GM21423 (cell line): Measurements from ENCODE around the gene GNG13.

Experiments used
- ATAC-seq: cut with Tn5 transposase; IDR thresholded peaks from one replicate; pipeline ENCODE4 v1.9.1; 2021; ENCODE audit warnings: mild to moderate bottlenecking, moderate library complexity; ENCODE audit not compliant: unreplicated experiment

The GNG13 gene

DNA sequence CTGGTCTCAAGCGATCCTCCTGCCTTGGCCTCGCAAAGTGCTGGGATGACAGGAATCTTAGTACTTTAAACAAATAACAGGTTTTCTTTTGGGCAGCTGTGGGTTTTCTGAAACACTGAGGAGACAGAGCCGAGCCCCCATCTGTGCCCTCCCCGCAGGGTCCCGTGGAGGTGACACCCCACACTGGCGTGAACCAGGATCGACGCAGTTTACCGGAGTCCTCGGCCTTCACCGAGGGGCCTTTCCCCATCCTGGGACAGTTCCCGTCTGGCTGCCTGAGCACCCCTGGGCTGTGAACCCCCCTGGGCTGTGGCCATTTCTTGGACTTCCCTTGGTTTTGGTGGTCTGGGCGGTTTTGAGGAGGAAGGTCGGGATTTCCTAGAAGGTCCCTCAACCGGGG is 15.3 kb upstream of the GNG13 start:
- no peak for ATAC-seq

DNA sequence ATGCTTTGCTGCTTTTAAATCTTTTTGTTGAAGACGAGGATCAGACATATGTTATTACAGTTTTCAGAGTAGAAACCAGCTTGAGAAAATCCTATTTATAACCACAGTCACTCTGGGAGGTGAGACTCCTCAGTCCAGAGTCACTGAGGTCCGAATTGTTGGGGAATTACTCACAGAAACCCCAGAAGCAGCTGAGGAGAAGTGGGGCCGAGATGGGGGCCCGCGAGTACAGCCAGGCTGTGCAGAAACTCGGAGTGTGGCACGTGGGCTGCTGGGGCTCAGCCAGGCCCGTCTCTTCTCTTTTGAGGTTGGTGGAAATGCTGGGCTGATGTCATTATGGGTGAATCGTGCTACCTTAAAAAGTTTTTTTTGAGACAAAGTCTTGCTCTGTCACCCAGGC is 14.4 kb upstream of the GNG13 start:
- ATAC-seq: no peak

DNA sequence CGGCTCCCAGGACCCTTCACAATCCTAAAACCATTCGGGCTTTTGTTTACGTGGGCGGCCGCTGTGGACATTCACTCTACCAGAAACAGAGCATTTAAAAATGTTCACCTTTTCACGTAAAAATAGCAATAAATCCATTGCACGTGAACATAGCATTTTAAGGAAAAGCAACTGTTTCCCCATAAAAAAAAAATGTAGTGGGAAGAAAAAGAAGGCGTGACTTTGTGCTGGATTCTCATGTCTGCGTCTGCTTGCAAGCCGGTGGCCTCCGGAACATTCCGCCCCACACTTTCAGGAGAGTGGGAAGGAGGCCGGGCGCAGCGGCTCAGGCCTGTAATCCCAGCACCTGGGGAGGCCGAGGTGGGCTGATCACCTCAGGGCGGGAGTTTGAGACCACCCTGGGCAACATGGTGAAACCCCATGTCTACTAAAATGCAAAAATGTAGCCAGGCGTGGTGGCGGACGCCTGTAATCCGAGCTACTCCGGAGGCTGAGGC is 13.4 kb upstream of the GNG13 start:
- ATAC-seq: no peak

DNA sequence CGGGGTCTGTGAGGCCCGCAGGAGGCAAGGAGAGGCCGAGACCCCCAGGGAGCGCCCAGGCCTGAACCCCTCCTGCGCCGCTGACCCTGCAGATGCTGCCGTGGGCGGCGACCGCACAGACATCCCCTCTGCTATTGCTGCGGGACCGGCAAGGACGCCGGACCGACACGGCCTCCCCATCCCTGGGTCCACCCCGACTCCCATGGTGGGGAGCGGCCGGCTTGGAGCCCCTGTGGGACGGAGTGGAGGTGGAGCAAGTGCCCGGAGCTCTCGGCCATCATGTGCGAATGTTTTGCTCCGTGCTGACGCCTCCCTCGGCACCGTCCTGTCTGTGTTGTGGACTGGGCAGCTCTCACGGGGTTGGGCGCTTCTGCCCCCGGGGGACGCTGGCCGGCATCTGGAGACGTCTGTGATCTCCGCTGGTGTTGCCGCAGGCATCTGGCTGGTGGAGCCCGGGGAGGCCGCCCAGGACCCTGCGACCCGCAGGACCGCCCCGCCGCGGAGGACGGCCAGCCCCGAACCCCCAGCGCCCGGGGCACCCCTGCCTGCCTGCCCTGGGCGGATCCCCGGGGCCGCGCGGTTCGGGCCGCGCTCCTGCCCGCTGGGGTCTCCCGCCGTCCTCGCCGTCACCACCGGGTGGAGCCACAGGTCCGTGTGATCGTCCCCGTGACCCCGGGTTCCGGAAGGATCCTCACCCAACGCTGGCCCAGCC is 12.8 kb upstream of the GNG13 start:
- no peak for ATAC-seq

DNA sequence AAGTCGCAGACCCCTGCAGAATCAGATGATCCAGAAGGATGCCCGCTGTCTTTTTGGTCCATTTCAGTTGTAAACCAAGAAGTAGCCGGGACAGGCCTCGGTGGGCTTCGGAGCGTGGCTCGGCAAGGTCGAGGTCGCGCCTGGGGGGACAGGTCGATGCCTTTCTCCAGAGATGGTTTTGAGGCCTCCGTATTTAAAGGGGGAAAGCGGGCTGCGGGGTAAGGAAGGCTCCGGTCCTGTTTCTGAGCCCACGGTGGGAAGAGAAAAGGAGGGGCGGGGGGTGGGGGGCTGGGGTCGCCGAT is 7.5 kb upstream of the GNG13 start:
- no peak for ATAC-seq

DNA sequence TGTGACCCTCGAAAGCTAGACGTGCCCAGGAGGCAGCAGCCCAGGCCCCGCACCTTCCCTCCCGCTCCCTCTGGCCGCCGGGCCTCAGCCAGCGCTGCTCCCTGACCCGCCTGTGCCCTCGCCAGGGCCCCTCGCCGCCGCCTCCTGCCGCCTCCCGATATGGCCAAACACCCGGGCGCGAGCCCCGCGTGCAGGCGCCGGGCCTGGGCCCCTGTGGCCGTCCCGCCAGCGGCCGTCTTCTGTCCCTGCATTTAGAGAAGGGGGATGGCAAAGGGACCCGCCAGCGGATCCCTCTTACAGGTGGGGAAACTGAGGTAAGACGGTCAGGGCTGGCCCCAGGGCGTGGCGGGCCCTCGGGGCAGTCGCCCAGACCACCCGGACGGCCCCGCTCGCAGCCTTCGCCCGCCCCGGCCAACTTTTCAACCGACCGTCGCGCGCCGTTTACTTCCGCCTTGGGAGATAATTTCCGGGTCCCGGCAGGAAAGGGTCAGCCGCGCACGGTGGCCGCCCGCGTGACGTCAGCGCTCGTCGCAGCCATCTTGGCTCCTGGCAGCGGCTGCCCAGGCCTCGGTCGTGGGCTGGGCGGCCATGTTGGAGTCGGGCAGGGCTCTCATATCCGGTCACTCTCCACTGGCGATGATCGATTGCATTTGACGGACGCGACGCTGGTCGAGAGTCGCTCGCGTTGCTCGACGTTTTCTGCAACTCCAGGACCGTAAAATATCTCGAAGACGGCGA is 7.0 kb upstream of the GNG13 start:
- peak; percentile 87 for ATAC-seq

DNA sequence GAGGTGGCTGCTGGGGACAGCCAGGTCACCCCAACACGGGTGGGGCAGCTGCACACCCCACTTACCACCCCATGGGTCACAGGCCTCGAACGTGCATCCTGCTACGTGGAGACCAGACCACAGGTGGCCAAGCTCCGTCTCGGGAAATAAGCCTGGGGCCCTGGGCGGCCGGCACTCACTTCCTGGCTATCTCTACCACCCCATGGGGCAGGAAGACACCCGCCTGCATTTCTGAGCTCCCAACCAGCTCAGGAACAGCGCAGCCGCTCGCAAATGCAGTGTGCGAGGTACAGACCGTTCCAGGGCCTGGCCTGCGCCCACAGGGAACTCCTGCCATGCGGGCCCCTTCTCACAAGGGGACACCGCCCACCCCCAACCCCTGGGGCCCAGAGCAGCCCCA is 4.9 kb upstream of the GNG13 start:
- no peak for ATAC-seq

DNA sequence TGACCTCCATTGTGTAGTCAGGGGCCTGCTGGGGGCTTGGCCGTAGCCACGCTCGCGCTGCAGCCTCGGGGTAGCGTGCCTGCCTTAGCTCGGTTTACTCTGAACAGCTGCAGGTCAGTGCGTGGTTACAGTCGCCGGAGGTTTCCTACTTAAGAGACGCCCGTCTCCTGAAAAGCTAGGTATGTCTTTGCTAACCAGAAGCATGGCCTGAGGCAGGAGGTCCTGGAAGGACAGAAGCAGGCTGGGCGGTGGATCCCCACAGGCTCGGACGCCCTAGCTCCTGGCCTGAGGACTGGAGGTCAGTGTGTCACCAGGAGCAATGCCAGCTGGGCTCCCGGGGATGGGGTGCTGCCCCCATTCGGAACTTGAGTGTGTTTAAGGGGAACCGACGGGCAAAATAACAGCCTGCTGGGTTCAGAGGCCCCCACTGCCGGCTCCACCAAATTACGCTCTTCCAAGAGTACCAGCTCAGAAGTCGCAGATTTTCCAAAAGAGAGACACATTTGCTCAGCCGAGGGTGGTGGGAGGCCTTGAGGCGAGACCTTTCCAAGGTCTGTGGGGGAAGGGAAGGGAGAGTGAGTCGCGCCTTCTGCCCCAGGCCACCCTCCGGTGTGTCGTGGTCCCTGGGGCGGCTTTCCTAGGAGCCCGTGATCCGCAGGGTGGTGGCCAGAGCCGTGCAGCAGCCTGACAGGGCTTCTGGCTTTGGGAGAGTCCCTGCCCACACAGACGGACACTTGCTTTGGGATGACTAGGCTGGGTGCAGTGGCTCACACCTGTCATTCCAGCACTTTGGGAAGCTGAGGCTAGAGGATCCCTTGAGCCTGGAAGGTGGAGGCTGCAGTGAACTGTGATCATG is 3.9 kb upstream of the GNG13 start:
- no peak for ATAC-seq

DNA sequence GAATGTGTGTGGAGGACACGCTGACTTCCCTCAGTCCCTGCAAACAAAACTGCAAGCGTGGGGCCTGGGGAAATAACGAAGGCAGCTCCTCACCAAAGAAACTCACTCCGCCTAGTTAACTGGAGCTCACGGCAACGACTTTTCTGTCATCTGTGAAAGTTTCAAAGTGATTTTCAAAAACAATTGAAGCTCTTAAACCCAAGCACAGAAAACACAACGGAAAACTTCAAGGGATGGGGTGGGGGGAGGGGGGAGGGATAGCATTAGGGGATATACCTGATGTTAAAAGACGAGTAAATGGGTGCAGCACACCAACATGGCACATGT is 3.2 kb upstream of the GNG13 start:
- ATAC-seq: no peak

DNA sequence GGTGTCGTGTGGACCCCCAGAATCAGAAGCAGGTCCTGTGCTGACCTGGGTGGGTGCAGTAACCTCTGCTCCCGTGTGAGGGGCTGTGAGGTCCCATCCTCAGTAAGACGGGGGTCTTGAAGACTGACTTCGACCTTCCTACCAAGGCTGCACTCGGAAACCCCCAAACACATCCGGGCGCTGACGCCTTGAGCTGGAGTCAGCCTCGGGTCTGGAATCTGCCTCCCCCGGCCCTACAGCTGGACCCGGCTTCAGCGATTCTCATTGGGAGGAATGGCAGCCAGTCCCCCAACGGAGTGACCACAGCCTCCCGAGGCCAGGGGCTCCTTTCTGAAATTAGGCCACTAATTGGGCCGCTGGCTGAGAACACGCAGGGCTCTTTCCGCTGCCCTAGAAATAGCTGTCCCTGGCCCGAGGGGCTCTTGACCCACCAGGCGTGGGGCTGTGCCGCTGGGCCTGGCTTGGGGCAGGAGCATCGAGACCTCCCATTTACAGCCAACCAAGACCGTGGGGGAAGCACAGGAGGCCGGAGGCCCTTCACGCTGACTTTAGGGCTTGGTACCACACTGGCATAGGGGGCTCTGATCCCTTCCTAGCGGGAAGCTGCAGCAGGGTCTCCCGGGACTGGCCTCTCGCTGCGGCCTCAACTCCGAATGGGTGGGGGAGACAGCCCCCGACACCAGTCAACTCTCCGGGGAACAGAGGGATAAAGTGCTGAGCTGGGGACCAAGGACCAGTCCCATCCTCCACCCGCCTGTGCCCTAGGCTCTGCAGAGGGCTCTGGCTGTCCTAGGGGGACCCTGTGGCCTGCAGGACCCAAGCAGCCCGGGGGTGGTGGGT is 2.6 kb upstream of the GNG13 start:
- no peak for ATAC-seq

DNA sequence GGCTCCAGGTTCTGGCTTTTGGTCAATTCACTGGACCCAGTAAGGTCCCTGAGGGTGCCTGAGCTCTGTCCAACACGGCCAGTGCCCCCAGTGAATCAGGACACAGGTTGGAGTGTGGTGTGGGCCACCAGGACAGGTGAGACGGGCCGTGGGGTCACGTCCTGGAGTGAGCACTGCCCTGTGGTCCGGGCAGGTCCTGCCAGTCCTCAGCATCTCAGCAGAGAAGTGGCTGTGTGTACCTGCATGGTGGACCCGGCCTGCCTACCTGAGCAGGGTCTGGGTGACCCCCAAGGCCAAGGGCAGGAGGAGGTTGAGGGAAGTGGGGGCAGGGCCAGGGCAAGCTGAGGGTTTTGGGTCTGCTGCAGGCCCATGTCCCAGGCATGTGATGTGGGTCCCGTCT is 1.9 kb upstream of the GNG13 start:
- ATAC-seq: no peak

DNA sequence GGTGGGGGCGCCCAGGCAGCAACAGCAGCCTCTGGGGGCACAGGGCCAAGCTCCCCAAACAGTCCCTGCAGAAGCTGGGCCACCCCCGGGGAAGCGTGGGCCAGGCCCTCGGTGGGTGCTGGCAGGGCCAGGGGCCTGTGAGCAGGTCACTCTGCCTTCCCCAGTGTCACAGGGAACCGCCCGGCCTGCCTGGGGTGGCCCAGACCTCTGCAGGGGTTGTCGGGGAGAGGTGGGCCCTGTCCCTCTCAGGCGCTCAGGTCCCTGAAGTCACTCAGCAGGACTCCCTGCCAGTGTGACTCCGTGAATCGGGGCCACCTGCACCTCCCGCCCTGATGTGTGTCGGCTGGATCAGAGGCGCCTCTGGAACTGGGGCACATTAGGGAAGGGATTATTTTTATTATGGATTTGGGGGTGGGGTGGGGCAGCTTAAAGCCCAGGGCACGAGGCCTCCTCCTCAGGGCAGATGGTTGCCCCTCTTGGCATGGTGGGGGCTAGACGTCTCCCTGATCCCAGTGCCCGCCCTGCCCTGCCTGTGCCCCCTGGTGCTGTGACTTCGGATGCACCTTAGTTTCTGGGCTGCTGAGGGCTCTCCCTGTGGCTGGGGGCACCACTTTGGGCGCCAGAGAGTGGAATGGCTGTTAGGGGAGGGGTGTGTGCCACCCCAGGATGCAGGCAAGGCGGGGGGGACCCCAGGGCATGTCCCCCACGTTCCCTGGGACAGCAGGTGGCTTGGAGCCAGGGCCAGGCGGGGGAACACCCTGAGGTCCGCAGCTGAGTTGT is 1.2 kb upstream of the GNG13 start:
- ATAC-seq: no peak

DNA sequence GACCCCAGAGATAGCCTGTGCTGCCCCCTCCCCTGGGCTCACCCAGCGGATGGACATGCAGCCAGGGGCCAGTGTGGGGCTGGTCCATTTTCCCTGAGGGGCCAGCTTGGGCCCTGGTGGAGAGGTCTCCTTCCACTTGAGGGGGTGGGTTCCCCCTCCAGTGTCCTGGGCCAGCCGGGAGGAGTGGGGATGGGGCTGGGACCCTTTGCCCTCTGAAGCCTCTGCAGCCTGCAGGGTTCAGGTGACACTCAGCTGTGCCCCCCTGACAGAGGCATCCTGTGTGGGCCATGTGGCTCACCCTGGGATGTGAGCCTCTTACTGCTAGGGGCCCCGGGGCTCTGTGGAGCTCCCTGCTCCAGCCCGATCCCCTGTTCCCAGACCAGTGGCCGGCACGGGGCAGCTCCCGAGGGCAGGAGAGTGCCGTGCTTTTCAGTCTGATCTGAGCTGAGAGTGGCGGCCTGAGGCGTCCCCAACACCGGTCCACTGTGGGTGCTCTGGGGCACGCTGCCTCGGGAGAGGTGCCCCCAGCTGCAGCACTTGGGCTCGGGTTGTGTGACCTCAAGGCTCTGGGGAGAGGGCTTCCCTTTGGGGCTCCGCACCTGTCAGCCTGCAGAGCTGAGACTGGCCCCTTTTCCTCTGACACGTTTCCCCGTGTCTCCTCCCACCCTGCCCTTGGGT is 439 bp upstream of the GNG13 start:
- ATAC-seq: no peak

DNA sequence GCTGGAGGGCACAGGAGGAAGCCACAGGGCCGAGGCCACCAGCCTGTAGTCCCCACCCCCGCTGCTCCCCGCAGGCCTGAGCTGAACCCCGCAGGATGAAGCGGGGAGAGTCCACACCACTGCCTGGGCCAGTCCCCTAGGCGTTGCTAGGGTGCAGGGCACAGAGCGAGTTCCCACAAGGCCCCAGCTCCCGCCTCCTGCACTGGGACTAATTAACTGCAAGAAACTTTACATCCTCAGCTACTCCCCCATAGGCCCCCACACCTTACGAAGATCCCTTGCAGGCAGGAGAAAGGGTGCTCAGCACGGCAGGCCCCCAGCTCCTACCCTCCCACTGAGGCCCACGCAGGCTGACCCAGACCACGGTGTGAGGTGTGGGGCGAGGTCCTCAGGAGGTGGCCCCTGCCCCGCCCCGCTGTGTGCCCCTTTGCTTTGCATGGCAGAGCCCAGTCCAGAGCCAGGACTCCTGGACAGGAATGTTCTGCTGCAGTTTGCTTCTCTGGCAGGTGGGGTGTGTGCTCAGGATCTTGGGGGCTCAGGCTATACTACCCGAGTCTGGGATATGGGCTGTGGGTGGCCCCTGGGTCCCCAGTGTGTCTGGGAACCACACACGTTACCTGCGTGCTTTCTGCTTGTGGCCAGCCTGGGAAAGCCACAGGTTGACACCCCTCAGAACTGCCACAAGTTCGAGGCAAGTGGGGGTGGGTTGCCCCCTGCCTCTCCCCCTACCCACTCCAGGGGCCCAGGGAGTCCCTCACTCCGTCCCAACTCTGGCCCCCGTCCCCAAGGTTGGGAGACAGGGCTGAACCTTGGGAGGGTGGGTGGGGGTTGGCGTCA is 1.2 kb downstream of the GNG13 start:
- no peak for ATAC-seq

DNA sequence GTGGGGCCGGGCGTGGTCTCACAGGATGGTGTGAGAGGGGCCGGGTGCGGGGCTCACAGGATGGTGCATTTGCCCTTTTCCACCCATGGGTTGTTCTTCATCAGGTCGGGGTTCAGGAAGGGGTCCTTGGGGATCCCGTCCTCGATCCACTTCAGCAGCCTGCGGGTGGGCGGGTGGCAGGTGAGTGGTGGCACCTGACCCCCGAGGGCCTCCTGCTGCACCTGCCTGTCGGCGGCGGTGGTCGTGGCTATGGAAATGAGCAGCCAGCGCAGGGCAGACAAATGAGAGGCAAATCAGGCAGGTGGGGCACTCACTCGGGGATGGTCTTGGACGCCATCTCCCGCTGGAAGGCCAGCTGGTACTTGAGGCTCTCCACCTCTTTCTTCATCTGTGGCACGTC is 1.9 kb downstream of the GNG13 start:
- no peak for ATAC-seq

DNA sequence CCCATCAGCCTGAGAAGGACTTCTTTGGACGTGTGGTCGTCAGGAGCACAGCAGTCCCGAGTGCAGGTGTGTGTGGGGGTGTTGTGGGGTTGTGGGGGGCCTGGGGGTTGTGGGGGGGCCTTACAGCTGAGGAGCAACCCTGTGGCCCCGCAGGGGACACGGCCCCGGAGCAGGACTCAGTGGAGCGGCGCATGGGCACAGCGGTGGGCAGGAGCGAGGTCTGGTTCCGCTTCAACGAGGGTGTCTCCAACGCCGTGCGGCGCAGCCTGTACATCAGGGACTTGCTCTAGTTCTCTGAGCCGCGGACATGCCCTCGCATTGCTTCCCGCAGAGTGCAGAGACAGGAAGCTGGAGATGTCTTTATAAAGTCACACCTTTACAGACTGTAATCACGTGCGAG is 2.8 kb downstream of the GNG13 start:
- no peak for ATAC-seq

DNA sequence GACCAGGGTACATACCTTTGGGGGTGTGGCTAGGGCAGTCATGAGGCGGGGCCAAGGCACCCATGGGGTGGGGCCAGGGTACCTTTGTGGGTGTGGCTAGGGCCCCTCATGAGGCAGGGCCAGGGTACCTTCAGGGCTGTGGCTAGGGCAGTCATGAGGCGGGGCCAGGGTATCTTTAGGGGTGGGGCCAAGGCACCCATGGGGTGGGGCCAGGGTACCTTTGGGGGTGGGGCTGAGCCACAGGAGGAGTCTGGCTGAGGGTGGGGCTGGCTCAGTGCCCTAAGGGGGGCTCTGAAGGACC is 3.5 kb downstream of the GNG13 start:
- no peak for ATAC-seq

DNA sequence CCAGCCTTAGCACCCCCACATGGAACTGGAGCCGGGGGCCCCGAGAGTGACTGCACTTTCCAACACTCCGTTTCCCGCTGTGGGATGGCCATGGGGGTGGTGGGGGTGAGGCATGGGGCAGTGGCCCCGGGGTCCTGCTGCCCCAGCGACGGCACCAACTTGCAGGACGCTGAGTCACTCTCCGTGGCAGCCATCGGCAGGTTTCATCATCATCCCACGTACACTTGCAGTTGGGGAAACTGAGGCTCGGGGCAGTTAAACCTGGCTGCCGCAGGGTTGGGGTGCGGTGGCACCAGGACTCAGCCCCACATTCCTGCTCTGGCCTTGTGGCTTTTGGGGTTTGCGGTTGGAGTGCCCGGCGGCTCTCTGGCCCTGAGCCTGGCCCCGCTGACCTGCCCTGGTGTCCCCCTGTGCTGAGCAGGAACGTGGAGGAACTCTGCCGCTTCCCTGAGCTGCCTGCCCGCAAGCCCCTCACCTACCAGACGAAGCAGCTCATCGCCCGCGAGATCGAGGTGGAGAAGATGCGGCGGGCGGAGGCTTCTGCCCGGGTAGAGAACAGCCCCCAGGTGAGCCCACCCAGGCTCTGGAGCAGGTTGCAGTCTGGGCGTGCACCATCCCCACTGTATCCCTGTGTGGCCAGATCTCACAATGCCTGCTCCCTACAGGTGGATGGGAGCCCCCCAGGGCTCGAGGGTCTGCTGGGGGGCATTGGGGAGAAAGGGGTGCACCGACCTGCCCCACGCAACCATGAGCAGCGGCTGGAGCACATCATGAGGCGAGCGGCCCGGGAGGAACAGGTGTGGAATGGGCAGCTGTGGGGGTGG is 4.0 kb downstream of the GNG13 start:
- no peak for ATAC-seq
